HepG2 (cell line): ENCODE results near the gene PVALB. TPM values are rescaled to one million over a fixed set of nuclear protein-coding genes. Genes with fewer than 3 reads are reported as not detected.

ENCODE experiments used
- ATAC-seq: fragments of 200-7000 bp; cut with Tn5 transposase; 3 replicates; pipeline ENCODE4 v1.9.1; 2020; ENCODE audit warnings: mild to moderate bottlenecking, moderate library complexity
- BruUV-seq: library from RNA; stranded (reverse); fragments of 400-500 nt; replicated peaks from 2 replicates; lab custom pipeline; 2021; lab: Mats Ljungman, UMichigan
- CTCF ChIA-PET: fragments of 300-600 bp; formaldehyde crosslinking; extraction: SDS; loops from one replicate; lab custom pipeline; 2021; ENCODE audit warnings: low total read pairs, inconsistent platforms, low intra/inter-chr PET ratio; lab: Yijun Ruan, JAX
- POLR2A ChIA-PET: fragments of 350-600 bp; sonication (Branson Sonifier 250); formaldehyde crosslinking; loops from one replicate; lab custom pipeline; 2020; ENCODE audit warnings: antibody characterized with exemption, inconsistent platforms; lab: Yijun Ruan, JAX
- DNase-seq: peaks from one replicate; pipeline ENCODE4 v3.0.0-alpha.2; 2015; ENCODE audit warnings: low spot score
- FAIRE-seq: peaks from 3 replicates; lab custom pipeline; 2011; peaks lifted over from hg19 to GRCh38; lab: Jason Lieb, UNC
- H2AFZ ChIP-seq: one replicate; pipeline ENCODE4 v1.6.1; 2011; ENCODE audit warnings: low read length, inconsistent platforms
- H3K27ac ChIP-seq: fragments of 300-600 bp; 3 replicates; pipeline ENCODE4 v1.8.0; 2011; ENCODE audit warnings: mixed run types, mild to moderate bottlenecking, mixed read lengths, low read length, inconsistent platforms; ENCODE audit not compliant: insufficient read depth; ENCODE audit errors: extremely low read length
- H3K27me3 ChIP-seq, 2 experiments: fragments of 200-600 bp in 1 of 2; 2 replicates in 1 of 2; 3 replicates in 1 of 2; pipeline versions ENCODE4 v1.6.0 to v1.8.0; 2011; ENCODE audit warnings: low read length in 2 of 2, mild to moderate bottlenecking in 2 of 2, moderate library complexity in 2 of 2, inconsistent platforms in 1 of 2; ENCODE audit not compliant: insufficient read depth in 2 of 2, control insufficient read depth in 1 of 2
- H3K36me3 ChIP-seq, 2 experiments: fragments of 200-600 bp in 1 of 2; replicated peaks in 1 of 2; 2 replicates in 1 of 2; 3 replicates in 1 of 2; pipeline versions ENCODE4 v1.5.1 to v1.8.0; 2011; ENCODE audit warnings: low read length in 2 of 2, inconsistent platforms in 1 of 2; ENCODE audit not compliant: insufficient read depth in 2 of 2, control insufficient read depth in 1 of 2
- H3K4me1 ChIP-seq: 2 replicates; pipeline ENCODE4 v1.5.1; 2012; ENCODE audit warnings: low read length, inconsistent platforms; ENCODE audit not compliant: insufficient read depth
- H3K4me2 ChIP-seq: 2 replicates; pipeline ENCODE4 v1.6.0; 2011; ENCODE audit warnings: low read depth, low read length, inconsistent platforms
- H3K4me3 ChIP-seq, 3 experiments: fragments of 200-600 bp in 1 of 3; sonication (generic), shearing (Covaris generic) in 1 of 3; replicated peaks in 1 of 3; 2 replicates each; pipeline ENCODE4 v1.5.1; 2011 to 2016; ENCODE audit warnings: low read length in 3 of 3, inconsistent platforms in 2 of 3, low read depth in 2 of 3, mild to moderate bottlenecking in 2 of 3, control low read depth in 1 of 3, mixed read lengths in 1 of 3; ENCODE audit not compliant: insufficient read depth in 1 of 3
- H3K79me2 ChIP-seq: one replicate; pipeline ENCODE4 v1.6.1; 2011; ENCODE audit warnings: low read length, inconsistent platforms; ENCODE audit not compliant: insufficient read depth
- H3K9ac ChIP-seq: 2 replicates; pipeline ENCODE4 v1.6.0; 2011; ENCODE audit warnings: mild to moderate bottlenecking, low read depth, low read length, inconsistent platforms; ENCODE audit not compliant: insufficient read depth
- H3K9me3 ChIP-seq: 2 replicates; pipeline ENCODE4 v1.5.1; 2012; ENCODE audit warnings: mild to moderate bottlenecking, low read length
- H4K20me1 ChIP-seq: 2 replicates; pipeline ENCODE4 v1.6.0; 2011; ENCODE audit warnings: inconsistent platforms, mild to moderate bottlenecking, low read length, moderate library complexity; ENCODE audit not compliant: insufficient read depth
- E2F1 ChIP-seq: sonication (generic); formaldehyde crosslinking; IDR thresholded peaks from 2 replicates; pipeline ENCODE4 v1.5.0; 2020; ENCODE audit warnings: missing genetic modification reagents
- HCFC1 ChIP-seq: fragments of 150-350 bp; IDR thresholded peaks from 2 replicates; pipeline ENCODE4 v1.6.1; 2014; ENCODE audit warnings: low read depth, low read length
- YEATS4 ChIP-seq: sonication (generic); formaldehyde crosslinking; IDR thresholded peaks from 2 replicates; pipeline ENCODE4 v1.4.0; 2020; ENCODE audit warnings: missing genetic modification reagents, borderline replicate concordance
- ZNF207 ChIP-seq: fragments of 450-650 bp; IDR thresholded peaks from 2 replicates; pipeline ENCODE4 v1.6.1; 2016; ENCODE audit warnings: antibody characterized with exemption, borderline replicate concordance
- ZNF768 ChIP-seq: sonication (generic); formaldehyde crosslinking; IDR thresholded peaks from 2 replicates; pipeline ENCODE4 v1.4.0; 2020; ENCODE audit warnings: missing genetic modification reagents
- WGBS: methylation state at CpG from one replicate; pipeline ENCODE4 v1.1.6; 2017; ENCODE audit warnings: low lambda C conversion rate; 5-methylcytosine and 5-hydroxymethylcytosine counted together
- in situ Hi-C: cut with HindIII; loops from 2 replicates; pipeline ENCODE4 v1.10.0; 2017; ENCODE audit warnings: low pct_unique_long_range_greater_than_20kb; ENCODE audit not compliant: extremely low pct_ligation_motif_present
- intact Hi-C: fragments of 100-400 bp; cut with micrococcal nuclease; formaldehyde crosslinking; loops from one replicate; pipeline ENCODE4 v1.10.0; 2022; ENCODE audit not compliant: unreplicated experiment
- polyA plus RNA-seq, 8 experiments: library from polyadenylated mRNA; depleted of rRNA in 3 of 8; stranded (reverse) in 7 of 8; unstranded in 1 of 8; fragments of >200 nt; fragmentation: Illumina TruSeq in 4 of 8; extraction: Trizol in 4 of 8; gene quantifications; 2 replicates each; pipeline versions ENCODE4 v1.2.1 to v1.2.3, GENCODE V29; 2011 to 2016; ENCODE audit warnings: low read depth in 4 of 8, missing spikeins in 1 of 8, mixed read lengths in 1 of 8; ENCODE audit not compliant: insufficient read depth in 1 of 8
- total RNA-seq, 5 experiments: library from RNA; depleted of rRNA; stranded (reverse); fragments of >200 nt; fragmentation: Illumina TruSeq; extraction: Trizol; gene quantifications; 2 replicates each; pipeline ENCODE4 v1.2.3, GENCODE V29; 2016; ENCODE audit warnings: low read depth in 1 of 5
- TF ChIP-seq, protein P1 (sequence below): sonication (generic); formaldehyde crosslinking; IDR thresholded peaks from 2 replicates; pipeline ENCODE4 v1.5.1; 2020; ENCODE audit warnings: missing genetic modification reagents, mild to moderate bottlenecking, borderline replicate concordance

PVALB gene
- total and polyA plus RNA-seq, 2 of the 13 experiments (the other 11 are each of a cell fraction or from before 2014, with no cell fraction given) = not detected

DNA sequence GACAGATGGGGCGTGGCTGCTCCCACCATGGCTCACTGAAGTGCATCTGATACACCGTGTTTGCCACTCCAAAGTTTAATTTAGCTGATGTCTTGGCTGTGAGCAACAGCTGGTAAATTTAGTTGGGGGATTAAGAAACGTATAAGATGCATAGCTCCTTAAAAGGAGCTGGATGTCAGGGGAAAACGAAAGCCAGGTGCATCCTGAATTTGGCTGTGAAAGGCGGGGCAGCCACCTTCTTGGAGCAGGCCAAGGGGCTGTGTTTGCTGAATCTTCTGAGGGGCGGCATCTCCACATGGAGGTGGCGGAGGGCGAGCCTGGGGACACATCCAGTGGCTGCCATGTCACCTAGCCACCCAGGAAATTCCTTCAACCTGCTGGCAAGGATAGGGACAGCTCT lies 23.3 kb upstream of the PVALB start:
- in situ Hi-C loops = no loop called here

More for the DNA sequence above, 23.3 kb upstream of the PVALB start:
- Histone ChIP-seq H4K20me1 (no peaks in the 10 kb centered on the region), H2AFZ (no peak overlapping the region), H3K79me2 (no peaks in the 10 kb centered on the region), H3K9me3 (no peaks in the 10 kb centered on the region), H3K27ac (no peak overlapping the region), H3K4me2 (no peak overlapping the region), H3K4me1 (no peaks in the 10 kb centered on the region), H3K9ac (no peak overlapping the region), H3K27me3 (peaks cover 0 to 6% of the 10 kb centered on the region in 2 experiments; a peak in 2 of 5 replicates), H3K36me3 (no peaks in the 10 kb centered on the region), H3K4me3 (no peak overlapping the region)
- FAIRE-seq (no peak), DNase-seq (no peak), ATAC-seq (no peak)
- TF ChIP-seq, protein P1, sequence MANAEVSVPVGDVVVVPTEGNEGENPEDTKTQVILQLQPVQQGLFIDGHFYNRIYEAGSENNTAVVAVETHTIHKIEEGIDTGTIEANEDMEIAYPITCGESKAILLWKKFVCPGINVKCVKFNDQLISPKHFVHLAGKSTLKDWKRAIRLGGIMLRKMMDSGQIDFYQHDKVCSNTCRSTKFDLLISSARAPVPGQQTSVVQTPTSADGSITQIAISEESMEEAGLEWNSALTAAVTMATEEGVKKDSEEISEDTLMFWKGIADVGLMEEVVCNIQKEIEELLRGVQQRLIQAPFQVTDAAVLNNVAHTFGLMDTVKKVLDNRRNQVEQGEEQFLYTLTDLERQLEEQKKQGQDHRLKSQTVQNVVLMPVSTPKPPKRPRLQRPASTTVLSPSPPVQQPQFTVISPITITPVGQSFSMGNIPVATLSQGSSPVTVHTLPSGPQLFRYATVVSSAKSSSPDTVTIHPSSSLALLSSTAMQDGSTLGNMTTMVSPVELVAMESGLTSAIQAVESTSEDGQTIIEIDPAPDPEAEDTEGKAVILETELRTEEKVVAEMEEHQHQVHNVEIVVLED (CRISPR knock-in tag) = no peak
- TF ChIP-seq ZNF207 (no peak), ZNF768 (CRISPR knock-in tag) (no peak), YEATS4 (no peak), E2F1 (CRISPR knock-in tag) (no peak), HCFC1 (no peak)
- ChIA-PET CTCF (no interaction called here), POLR2A (no interaction called here)
- intact Hi-C loops = no loop called here
- 12% methylated on average over 4 of the region's 8 CpGs for WGBS
- no TSS peak for BruUV-seq
